Dermis lymphatic vessel endothelial cell (primary cell): ENCODE results near the gene TXNDC5. TPM values are rescaled to one million over a fixed set of nuclear protein-coding genes. Genes with fewer than 3 reads are reported as not detected.

Experiments
- total RNA-seq: library from RNA; depleted of rRNA; stranded (reverse); fragments of >200 nt; gene quantifications from 2 replicates; pipeline ENCODE4 v1.2.1, GENCODE V29; 2014

TXNDC5 gene
- 1,100 and 1,703 TPM in 2 replicates for total RNA-seq

GRCh38 chr6:7910654-7911344 lies at the start of gene TXNDC5:
TSS of gene TXNDC5 (minus strand) at chr6:7910788. CDS start at chr6:7910776, 12 bp downstream.

Other genes starting within 250 kb of the TXNDC5 start
- gene BMP6, start 184.7 kb downstream of the TXNDC5 start, total RNA-seq = 72.5 and 143 TPM in 2 replicates
- gene BLOC1S5, start 153.6 kb upstream of the TXNDC5 start, total RNA-seq = 14.8 and 18.4 TPM in 2 replicates
- 25.4 and 36.0 TPM in 2 replicates for gene EEF1E1, start 191.8 kb upstream of the TXNDC5 start, total RNA-seq